CD4-positive, alpha-beta T cell treated with Interleukin-15 for 4 hours (primary cell): ENCODE results near the gene PSKH1.
"Not testable (repeated sequence)": the region's sequence is repeated elsewhere in the genome, so short reads cannot be mapped to it uniquely, and the experiment has no call there.

Source experiments
- DNase-seq: peaks from one replicate; pipeline ENCODE4 v3.0.0-alpha.2; 2020; ENCODE audit warnings: low spot score

Gene PSKH1

DNA sequence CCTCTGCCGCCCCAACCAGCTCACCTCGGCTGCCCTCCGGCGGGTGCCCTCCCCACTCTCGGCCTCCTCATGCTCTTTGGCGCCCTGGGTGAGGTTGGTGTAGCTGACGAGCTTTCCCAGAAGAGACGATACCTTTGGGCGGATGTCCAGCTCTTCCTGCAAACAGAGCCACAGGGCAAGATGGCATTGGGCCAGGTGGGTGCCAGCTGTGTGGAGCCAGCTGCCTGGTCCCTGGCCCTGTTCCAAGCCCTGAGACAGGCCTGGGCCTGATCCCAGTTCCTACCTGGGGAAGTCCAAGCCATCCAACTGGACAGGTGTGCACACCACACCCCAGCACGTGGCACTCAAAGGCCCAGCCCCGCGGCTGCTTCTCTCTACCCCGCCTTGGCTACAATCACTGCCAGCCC is 68.5 kb downstream of the PSKH1 start:
- no peak for DNase-seq

DNA sequence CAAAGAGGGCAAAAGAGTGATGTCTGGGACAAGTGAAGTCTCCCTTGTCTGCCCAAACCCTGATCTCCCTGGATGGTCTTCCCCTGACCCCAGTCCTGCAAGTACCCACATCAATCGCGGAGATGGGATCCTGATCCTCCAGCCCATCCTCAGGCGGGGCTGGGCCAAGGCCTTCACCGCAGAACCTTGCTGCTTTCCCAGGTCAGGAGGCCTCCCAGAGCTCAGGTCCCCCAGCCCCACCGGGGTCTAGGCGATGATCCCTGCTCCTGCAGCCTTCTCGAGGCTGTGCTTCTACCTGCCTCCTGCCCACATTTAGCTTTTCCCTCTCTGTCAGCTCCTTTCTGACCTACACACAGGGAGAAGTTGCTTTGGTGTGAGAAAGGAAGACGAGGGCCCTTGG is 69.1 kb downstream of the PSKH1 start:
- DNase-seq = no peak

DNA sequence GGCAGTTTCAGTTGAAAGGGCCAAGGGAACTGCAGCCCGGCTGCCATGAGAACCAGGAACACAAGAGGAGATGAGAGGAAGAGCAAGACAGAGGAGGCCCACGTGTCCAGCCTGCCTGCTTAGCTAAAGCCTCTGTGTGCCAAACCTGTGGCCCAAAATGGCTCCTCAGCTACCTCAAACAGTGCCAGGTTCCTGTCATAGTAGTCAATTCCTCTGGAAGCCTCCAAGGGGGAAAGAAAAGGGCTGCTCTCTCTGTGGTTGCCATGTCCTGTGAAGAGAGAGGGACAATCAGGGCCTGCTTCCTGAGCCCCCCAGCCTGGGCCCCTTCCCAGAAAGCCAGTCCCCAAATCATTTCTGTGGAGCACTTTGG is 70.2 kb downstream of the PSKH1 start:
- no peak for DNase-seq

DNA sequence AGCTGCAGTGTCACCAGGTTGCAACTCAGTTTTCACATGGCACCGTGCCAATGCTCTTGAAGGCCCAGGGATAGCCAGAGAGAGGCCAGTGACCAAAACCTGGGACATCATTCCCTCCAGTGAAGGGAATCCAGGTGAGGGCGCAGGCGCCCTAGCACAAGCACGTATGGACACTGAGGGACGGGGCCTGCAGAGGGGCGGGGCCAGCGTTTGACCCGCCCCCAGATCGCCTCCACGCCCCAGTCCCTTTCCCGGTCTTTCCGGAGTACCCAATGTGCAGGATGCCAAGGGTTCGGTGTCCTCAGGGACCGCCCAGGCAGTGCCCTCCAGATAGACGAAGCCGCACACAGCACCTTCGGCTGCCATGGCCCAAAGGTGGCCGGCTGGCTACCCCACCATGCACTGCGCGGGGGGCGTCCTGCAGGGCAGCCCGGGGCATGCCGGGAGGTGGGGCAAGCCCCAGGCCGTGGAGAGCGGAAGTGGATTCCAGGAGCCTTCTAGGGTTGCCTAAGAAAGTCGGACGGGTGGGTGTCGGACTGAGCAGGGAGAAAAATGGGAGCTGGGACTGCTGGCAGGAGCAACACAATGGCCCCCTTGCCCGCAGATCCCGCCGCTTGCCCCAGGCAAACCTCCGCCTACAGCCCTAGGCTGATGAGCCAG is 70.7 kb downstream of the PSKH1 start:
- DNase-seq = no peak

DNA sequence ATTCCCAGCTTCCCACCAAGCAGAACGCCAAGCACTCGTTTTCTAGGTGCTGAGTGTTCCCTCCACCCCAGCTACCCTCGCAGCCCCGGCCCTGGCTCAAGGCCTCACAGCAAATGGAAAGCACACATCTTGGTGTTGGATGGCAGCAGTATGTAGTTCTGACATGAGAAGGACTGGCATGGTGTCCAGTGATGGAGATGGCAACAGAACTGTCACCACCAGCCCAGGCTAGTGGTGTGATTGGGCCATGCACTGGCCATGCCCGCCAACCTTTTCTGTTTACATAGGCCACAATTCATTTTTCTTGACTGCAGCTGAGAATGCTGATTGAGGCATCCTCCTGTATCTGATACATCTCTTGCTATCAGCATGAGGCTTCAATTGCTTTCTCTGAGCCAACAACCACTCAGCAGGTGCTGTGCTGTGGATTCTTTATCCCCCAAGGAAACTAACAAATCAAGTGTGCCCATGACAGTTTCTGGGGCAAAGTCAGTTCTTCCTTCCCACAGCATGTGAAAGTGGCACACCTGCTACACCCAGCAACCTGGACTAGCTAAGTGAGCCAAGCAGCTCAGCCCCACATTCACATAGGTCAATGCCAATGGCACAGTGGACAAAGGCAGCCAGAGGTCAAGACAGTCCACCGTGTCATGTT is 71.5 kb downstream of the PSKH1 start:
- DNase-seq = no peak

DNA sequence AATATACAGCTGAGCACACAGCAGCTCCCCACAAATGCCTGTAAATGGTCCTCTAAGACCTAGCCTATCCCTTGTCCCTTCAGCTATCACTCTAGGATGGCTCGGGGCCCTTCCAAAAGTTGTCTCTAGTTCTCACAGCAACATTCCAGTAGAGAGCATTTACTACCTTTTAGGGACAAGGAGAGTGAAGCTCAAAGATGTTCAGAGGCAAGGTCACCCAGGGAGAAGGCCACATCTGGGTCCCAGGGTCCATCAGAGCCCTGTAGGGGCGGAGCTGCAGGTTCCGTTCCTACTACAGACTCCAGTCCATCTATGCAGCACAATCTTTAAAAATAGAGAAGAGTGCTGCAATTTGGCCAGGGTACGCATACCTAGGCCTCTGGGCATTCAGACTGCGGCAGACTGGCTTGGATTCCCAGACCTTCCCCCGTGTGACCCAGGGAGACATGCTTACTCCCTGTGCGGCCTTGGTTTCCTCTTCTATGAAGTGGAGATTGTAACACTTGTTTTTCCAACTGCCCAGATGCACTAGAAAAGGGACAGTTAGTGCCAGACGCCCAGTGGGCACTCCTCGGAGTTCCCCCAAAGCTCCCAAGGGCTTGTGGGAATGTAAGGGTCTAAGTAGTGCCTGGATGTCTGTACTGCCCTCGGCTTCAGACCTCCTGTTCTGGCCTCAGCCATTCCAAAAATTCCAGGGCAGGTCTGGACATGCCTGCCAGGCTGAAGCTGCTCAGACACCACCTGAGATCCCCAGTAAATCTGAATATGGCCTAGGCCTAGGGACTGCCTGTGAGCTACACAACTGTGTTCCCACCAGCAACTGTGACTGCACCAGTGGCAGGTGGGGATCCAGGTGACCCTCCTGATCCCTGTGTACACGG is 72.9 kb downstream of the PSKH1 start:
- DNase-seq = no peak

DNA sequence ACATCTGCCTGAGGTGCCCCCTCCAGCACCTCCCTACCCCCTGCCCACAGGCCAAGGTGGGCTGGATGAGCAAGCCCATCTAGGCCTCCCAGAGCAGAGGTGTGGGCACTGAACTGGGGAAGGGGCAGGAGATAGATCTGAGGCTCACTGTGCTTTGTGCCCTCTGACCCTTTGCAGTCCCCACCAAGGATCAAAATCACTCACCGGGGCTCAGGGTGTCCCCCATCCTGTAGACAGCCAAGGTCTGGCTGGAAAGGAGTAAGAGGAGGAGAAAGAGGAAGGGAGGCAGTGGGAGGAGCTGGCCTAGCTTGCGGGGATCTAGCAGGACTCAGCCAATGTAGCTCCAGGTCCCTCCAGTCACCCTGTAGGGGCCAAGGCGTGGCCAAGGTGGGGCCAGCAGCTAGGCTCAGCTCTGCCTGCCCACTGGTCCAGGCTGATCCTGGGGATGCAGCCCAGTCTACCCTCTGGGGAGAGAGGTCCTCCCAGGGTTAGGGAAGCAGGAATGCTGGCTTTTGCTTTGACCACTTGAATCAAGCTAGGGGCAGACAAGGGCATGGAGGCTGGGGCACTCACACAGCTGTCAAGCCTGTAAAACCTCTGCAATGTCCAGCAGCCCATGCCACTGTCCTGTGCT is 73.6 kb downstream of the PSKH1 start:
- DNase-seq = no peak

DNA sequence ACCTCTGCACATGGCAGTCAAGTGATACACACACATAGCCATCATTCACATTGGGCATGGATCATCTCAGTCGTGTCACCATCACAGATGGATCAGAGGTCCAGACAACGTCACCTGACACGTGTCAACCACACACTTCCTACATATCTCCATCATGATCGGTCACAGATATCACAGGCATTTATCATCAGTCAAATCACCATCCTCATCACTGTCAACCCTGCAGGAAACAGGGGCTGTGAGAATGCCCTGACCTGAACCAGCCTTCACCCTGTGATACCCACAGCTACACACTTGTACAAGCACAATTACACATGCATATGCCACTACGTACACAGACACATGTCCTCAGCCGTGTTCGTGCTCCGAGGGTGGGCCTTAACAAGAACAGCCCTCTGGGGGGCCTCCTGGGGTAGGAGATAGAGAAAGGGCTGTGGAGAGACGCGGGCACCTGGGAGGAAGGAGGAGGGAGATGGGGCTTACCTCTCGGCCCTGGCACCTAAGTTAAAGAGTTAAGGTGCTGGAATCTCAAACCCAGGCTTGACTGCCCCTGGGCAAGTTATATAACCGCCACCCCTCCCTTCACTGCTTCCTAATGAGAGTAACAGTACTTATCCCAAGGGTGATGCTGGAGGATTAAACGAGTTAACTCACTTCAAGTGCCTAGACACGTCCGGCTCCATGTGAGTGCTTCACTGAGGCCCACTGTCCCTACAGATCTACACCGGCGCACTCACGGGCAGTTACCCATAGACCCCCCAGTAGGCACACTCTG is 74.3 kb downstream of the PSKH1 start:
- peak; percentile 30 for DNase-seq

DNA sequence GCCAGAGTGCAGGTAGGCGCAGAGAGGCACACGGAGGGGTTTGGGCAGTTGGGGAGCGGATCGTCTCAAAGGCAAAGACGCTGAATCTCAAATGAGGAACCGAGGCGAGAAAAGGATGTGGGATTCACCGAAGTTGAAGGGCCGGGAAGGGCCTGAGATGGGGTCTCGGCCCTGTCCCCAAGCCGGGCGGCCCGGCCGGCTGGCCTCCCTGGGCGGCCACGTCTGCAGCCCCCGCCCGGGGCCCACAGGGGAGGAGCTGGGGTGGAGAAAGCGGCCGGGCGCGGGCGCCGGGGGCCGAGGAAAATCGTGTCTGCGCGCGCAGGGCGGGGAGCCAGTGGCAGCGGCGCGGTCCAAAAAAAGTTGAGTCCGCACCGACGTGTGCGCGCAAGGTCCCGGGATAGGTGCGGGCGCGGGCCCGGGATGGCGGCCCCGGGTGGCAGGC is 74.9 kb downstream of the PSKH1 start:
- peak; percentile 2 for DNase-seq

DNA sequence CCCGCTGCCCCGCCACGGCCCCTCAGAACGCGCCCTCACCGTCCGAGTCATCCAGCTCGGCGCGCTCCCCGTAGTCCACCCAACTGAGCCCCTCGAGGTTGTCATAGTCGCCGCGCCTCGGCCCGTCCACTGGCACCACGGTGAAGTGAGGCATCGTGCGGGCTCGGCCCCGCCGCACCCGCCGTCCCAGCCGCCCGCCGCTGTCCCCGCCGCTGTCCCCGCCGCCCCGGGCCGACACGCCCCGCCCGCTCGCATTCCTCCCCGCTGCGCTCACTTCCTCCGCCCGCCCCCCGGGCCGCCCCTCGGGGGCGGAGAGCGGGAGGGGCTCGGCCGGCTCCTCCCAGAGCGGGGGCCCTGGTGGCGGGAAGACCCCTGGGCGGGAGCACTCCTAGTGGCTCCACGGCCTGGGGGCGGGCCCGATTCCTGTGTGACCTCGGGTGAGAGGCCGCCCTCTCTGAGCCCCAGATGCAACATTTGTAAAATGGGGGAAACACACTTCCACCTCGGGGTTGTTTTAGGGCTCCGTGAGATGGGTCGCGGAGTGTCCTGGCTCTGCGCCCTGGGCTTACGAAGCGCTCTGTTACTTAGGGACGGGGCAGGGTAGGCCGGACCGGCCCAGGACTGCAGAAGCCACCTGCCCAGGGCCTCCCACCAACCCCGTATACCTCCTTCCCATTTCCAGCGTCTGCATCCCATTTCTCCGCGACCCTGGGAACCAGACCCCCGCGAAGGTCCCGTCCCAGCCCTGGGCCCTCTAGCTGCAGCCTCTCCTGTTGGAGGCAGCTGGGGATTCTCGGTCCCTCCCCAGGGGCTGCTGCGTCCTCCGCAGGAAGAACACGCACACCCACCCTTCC is 75.6 kb downstream of the PSKH1 start, which contains the start of gene SLC12A4:
SLC12A4 (minus strand) TSS at position 238 of the 854 bp plus-strand sequence; CDS start at position 154, 84 bp downstream.
- DNase-seq = peak; percentile 83

DNA sequence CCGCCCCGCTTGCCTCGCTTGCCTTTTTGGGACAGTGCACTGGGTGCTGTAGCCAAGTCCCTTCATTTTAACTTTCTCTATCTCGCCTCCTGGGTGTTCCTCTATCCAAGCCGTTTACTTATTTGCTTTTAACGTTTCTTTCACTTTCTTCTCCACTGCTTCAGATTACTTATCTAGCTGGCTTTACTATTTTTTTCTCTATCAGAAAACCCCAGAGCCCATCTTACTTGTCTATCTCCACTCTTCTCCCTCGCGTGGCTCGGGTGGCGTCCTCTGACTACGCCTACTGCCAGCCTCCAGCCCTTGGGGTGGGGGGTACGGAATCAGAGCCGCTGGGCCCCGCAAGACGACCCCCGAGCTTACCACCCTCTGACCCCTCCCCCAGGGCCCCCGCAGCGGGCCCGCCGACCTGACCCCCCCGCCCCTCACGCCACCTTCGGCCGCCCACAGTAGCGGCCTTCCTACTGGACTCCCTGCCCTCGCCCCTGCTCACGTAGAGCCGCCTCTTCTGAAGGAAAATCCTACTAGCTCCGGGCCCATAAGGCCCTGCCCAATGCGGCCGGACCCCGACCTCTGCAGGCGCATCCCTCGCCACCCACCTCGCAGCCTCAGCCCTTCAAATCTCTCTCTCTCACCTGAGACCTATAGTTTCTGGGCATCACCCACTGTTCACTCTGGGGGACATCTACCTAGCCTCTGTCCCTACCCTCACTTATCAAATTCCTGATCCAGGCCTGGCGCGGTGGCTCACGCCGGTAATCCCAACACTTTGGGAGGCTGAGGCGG is 76.4 kb downstream of the PSKH1 start:
- peak; percentile 16 for DNase-seq

DNA sequence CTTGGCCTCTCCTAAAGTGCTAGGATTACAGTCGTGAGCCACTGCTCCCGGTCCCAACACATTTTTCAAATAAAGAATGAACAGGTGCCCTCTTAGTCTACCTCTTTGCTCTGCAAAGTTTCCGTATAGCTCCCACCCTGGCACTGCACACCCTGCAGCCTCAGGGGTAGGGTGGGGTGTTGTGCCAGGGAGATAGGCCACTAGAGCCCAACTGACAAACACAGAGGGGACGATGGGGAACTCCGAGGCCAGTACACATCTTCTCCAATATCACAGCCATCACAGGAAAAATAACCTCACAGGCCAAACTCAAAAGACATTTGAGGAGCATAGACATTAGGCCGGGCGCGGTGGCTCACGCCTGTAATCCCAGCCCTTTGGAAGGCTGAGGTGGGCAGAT is 78.1 kb downstream of the PSKH1 start:
- DNase-seq = no peak

DNA sequence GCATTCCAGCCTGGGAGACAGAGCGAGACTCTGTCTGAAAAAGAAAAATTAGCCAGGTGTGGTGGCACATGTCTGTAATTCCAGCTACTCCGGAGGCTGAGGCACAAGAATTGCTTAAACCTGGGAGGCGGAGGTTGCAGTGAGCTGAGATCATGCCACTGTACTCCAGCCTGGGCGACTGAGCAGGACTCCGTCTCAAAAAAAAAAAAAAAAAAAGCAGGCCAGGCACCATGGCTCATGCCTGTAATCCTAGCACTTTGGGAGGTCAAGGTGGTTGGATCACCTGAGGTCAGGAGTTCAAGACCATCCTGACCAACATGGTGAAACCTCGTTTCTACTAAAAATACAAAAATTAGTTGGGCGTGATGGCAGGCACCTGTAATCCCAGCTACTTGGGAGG is 79.2 kb downstream of the PSKH1 start:
- DNase-seq = not testable (repeated sequence)

DNA sequence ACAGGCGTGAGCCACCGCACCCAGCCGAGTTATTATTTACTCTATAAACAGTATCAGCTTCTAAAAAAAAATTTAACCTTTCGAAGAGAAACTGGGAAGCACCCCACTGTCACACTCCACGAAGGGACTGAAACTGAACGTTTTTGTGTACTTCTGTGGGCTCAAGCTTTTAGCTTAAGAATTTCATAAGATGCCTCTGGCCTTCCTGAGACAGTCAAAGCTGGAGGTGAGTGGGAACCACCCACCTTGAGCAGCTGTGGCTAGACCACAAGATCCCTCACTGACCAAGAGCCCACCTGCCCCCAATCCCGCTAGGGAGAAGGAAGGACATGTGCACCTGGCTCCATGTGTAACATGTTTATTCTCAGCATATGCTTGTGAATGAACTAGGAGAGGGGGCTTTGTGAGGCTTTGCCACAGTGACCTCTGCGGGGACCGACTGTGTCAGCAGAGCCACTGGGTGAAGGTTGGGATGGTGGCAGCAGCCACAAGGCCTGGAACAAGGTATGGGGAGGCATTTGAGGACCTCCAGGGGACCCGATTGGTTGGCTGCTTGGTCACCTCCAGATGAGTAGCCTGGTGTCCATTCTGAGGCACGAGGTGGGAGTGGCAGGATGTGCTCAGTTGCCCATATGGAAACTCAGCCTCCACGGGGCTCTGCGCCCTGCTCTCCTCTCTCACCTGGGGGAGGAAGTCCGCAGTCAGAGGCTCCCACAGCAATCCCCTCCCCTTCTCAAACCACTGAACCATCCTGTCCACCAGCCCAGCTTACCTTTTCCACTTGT is 82.5 kb downstream of the PSKH1 start:
- no peak for DNase-seq

DNA sequence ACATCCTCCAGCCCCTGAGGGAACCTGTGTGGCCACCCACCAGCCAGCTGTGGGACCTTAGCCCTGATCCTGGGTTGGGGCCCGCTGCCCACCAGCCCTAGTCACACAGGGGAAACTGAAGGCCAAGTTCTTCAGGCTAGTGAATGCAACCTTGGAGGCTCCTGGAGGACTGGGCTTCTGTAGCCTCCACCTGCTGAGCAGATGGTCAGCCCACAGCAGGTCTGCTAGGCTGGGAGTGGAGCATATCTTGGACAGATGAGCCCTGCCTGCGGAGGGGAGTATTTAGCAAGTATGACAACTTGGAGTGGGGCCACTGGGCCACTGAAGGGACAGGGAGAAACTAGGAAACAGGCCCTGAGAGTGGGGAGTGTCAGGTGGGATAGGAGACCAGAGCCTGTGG is 83.2 kb downstream of the PSKH1 start:
- no peak for DNase-seq

DNA sequence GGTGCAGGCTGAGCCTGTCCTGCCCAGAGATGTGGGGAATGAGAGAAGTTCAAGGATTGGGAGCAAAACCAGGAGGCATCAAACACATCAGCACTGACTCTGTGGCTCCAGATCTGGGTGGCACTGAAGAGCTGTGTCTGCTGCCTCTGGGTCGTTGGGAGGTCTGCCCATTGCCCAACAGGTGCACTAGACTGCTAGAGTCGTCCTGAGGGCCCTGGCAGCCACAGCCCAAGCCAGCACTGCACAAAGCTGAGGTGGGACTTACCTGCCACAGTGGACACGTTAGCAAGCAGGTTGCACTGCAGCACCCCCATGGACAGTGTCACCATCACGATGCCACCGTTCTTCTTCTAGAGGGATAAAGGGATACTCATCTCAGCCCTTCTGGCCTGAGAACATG is 84.0 kb downstream of the PSKH1 start:
- DNase-seq = no peak

DNA sequence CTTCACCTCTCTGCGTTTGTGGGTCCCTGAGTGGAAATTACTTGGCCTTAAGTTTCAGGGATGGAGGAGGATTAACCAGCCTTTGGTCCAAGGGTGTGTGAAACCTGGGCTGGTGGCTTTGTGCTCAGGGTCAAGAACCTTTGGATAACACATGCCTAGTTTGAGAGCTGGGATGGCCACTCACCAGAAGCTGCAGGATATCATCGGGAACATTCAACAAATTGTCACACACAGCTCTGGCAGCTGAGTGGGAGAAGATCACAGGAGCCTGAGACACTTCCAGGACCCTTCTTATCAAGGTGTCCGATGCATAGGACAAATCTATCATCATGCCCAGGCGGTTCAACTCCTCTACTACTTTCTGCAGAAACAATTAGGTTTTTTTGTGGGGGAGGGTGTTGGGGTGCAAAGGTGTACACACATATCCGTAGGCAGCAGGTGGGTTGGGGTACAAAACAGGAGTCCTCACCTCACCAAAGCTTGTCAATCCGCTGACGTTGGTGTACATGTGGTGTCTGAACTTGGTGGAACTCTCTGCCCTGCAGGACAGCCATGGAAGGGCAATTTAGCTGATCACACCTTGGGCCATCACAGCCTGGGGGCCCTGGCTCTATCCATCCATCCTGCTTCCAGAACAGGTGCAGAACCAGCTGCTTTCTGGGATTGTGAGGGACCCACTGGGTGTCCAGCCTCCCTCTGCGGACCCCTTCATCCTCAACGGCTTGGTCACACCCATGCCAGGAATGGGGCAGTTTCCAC is 84.6 kb downstream of the PSKH1 start:
- no peak for DNase-seq
